GM18505 (cell line): ENCODE measurements around the gene NAAA.
"Not testable (repeated sequence)": the region's sequence is repeated elsewhere in the genome, so short reads cannot be mapped to it uniquely, and the experiment has no call there.

Experiments
- ATAC-seq: cut with Tn5 transposase; IDR thresholded peaks from one replicate; pipeline ENCODE4 v1.9.1; 2021; ENCODE audit not compliant: unreplicated experiment
- POLR2A ChIP-seq: IDR thresholded peaks from 4 replicates; pipeline ENCODE4 v1.6.1; 2011; ENCODE audit warnings: borderline replicate concordance; ENCODE audit not compliant: insufficient read depth, insufficient read length; ENCODE audit errors: extremely low read depth

Gene NAAA

DNA sequence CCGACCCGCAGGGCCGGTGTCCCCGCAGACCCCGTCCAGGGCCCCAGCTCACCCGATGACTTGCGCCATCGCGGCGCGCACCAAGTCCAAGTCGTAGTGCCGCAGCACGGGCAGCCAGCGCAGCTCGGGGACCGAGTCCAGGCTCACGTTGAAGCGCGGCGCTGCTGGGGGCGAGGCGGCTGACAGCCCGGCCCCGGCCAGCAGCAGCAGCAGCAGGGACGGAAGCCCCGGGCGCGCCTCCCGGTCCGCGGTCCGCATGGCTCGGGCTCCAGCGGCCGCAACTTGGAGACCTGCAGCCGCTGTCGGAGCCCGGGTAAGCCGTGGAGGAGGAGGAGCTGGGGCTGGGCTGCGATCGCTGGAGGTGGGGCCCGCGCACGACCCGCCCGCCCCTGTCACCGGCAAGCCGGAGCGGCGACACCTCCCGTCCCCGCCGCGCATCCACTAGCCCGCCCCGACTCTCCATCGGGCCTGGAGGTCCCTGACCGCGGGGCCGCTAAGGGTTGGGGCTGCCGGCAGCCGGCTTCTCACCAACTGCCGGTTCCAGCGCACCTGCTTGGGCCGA lies at the start of gene NAAA:
Gene NAAA (minus strand): TSS at position 322 of the 562 bp plus-strand sequence. CDS start 64 bp downstream, at position 258.
- TF ChIP-seq POLR2A: peak; percentile 65
- peak; percentile 85 for ATAC-seq

DNA sequence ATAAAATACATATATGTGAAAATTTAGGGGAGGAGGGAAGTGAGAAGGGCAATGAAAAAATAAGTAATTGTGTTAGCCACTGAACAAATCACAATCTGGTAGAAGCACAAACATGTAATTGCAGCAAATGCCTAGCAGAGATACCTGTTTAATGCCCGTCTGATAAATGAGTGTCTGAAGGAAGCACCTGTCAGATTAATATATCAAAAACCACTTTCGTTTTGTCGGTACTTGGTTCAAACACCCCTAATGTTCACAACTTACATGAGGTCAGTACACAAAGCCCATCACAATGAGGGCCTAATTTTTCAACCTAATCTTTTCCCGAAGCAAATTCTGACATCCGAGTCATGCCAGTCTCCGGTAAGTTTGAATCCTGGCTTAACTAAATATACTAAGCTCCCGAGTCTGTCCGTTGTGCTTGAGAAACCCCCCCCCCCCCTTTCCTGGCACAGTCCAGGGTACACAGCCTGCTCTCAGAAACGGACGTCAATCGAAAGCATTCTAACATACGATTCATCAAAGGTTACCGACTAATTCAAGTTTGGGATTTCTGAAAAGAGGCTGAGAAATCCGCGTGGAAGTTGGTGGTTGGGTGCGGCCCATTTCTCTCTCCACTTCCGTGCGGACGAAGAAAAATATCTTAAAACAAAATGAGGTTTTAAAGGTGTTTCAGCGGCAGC lies 49.2 kb upstream of the NAAA start:
- no peak for TF ChIP-seq POLR2A

DNA sequence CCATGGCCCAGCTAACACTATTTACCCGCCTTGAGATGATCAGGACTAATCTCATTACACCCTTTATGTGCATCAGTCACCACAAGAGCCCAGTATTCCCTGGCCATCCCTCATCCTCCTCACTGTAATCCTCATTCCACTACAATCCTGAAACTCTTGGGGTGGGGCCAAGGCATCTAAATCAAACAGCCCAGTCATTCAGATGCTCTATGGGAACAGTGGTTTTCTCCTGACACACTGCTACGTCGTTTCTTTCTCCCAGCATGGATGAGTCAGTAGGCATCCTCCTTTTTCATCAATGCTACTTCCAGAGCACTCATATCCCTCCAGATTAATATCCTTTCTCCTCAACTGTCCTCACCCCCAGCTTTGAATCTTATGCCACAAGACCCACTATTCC lies 44.3 kb upstream of the NAAA start:
- TF ChIP-seq POLR2A: no peak
- ATAC-seq: no peak

More for the DNA sequence above, 49.2 kb upstream of the NAAA start:
- no peak for ATAC-seq

- no peak for ATAC-seq
Measured at GRCh38 chr4:75980576-75980975, 39.8 kb upstream of the NAAA start.

GRCh38 chr4:75976177-75976576 lies 35.4 kb upstream of the NAAA start:
- TF ChIP-seq POLR2A: no peak
- ATAC-seq: no peak

More at GRCh38 chr4:75980576-75980975, 39.8 kb upstream of the NAAA start:
- TF ChIP-seq POLR2A: no peak

GRCh38 chr4:75973766-75974165 lies 33.0 kb upstream of the NAAA start:
- no peak for ATAC-seq
- TF ChIP-seq POLR2A: no peak

- no peak for TF ChIP-seq POLR2A
- ATAC-seq: no peak
Measured at GRCh38 chr4:75968084-75968483, 27.3 kb upstream of the NAAA start.

DNA sequence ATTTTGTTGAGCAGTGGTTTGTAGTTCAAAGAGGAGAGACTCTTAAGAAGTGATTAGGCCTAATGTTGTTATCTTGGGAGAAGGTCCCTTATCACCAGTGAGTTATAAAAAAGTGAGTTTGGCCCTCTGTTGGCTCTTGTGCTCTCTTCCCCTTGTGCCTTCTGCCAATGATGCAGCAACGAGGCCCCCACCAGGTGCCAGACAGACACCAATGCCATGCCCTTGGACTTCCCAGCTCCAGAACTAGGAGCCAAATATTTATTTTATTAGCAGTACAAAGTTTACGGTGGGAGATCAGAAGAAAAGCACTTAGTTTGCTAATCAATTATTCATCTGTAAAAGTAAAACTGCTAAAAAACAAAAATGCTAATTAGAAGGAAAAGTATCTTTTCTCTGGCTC lies 22.7 kb upstream of the NAAA start:
- ATAC-seq: no peak
- no peak for TF ChIP-seq POLR2A

- ATAC-seq: not testable (repeated sequence)
Measured at GRCh38 chr4:75962072-75962471, 21.3 kb upstream of the NAAA start.

GRCh38 chr4:75958546-75958945 lies 17.7 kb upstream of the NAAA start:
- not testable (repeated sequence) for ATAC-seq

DNA sequence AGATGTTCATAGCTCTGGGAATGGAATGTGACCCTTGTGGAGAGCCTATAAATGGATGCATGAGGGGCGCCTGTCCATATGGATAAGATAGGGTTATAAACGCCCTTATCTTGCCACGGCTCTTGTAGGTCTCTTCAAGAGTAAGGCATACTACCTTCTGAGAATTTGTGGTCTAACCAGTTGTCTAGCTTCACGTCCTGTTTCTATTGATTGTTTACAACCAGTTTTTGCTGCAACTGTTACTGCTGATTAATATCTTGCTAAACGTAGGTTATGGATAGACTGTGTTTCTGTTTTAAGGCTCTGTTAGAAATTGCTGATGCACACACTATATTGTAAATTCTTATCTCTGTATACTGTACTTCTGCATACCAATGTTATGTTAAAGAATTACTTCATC lies 14.0 kb upstream of the NAAA start:
- ATAC-seq: not testable (repeated sequence)

DNA sequence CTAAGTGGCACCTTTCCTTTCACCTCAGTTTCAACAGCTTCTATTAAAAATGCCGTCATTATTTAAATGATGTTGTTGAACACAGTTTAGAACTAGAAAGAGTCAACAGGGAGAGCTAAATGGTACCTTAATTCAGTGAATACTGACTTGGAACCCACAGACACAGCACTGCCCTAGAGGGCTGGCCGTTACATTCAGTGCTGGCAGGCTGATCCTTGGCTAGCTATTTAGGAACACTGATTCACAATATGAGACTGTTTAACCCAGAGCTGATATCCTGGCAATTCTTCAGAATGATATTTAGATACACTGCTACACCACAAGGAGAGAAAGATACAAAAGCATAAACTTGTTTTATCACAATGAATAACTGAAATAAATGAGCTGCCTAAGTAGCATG lies 12.7 kb upstream of the NAAA start:
- no peak for ATAC-seq
- TF ChIP-seq POLR2A: no peak

DNA sequence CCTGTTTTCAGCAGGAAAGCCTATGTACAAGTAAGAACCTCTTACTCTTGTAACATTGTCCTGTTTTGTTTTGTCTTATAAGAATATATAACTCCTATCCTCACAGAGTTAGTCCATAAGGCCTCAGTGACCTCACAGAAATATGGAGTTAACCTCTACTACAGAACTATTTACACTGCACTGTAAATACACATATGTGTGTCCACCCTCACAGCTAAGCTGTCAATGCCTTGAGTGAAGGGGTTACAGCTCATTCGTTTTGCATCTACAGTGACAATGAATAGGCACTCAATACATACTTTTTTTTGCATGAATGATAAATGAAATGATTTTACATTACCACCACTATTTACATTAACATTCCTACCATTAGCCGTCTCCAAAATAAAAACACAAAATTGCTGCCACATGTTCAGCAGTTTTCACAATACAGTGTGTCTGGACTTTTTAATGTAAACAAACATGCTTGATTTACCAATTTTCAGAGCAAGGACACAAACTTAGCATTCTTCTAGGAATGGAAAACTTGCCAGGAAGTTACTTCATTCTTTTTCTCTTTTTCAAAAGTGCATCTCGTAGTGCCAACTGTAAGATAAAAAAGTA lies 9.5 kb upstream of the NAAA start:
- TF ChIP-seq POLR2A: no peak
- no peak for ATAC-seq

DNA sequence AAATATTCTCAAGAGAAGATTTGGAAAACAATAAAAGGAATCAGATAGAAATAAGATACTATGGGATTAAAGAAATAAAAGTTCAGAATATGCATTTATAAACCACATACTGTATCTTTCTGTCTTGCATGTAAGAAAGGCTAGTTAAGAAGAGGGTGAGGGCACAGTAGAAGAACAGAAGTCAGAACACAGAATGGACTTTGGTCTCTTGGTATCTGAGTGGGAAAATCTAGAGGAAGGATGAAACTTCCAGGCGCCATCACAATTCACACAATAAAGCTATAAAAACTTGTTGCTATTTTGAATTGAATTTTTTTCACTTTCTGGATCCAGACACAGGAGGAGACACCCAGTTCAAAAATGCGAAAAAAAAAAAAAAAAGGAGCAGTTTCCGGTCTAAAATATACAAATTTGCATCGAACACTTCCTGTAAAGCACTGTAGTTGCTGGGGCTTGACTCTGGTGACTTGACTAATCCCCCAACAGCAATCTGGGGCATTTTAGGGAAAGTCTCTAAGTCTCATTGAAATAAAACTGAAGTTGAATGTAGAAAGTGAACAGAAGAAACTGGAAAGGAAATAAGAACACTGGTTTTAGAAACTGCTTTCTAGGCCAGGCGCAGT lies 8.1 kb upstream of the NAAA start:
- no peak for ATAC-seq

More for the DNA sequence above, 8.1 kb upstream of the NAAA start:
- TF ChIP-seq POLR2A: no peak
